HepG2 (cell line): ENCODE results near the gene FBXW2. TPM values are rescaled to one million over a fixed set of nuclear protein-coding genes. Genes with fewer than 3 reads are reported as not detected.

Experiments
- FOSL1 ChIP-seq: sonication (generic); formaldehyde crosslinking; IDR thresholded peaks from 2 replicates; pipeline ENCODE4 v1.9.0; 2021; ENCODE audit warnings: missing genetic modification reagents, borderline replicate concordance
- FOXO4 ChIP-seq: sonication (generic); formaldehyde crosslinking; conservative IDR thresholded peaks from 2 replicates; pipeline ENCODE4 v1.8.1; 2023; ENCODE audit warnings: missing genetic modification reagents
- GLMP ChIP-seq: sonication (generic); formaldehyde crosslinking; IDR thresholded peaks from 2 replicates; pipeline ENCODE4 v1.9.0; 2021; ENCODE audit warnings: missing genetic modification reagents, mild to moderate bottlenecking, borderline replicate concordance
- HDAC1 ChIP-seq: sonication (generic); formaldehyde crosslinking; IDR thresholded peaks from 2 replicates; pipeline ENCODE4 v1.5.1; 2020; ENCODE audit warnings: mild to moderate bottlenecking, missing genetic modification reagents
- HOXA5 ChIP-seq: sonication (generic); formaldehyde crosslinking; IDR thresholded peaks from 2 replicates; pipeline ENCODE4 v1.4.0; 2020; ENCODE audit warnings: missing genetic modification reagents
- IRF9 ChIP-seq: sonication (generic); formaldehyde crosslinking; IDR thresholded peaks from 2 replicates; pipeline ENCODE4 v1.8.0; 2022; ENCODE audit warnings: missing genetic modification reagents, mild to moderate bottlenecking, borderline replicate concordance
- KDM6A ChIP-seq: IDR thresholded peaks from 2 replicates; pipeline ENCODE4 v1.6.1; 2016; ENCODE audit warnings: low read depth
- KLF16 ChIP-seq, 2 experiments: sonication (generic) in 1 of 2; formaldehyde crosslinking in 1 of 2; IDR thresholded peaks; 2 replicates each; pipeline versions ENCODE4 v1.6.1 to v1.8.0; 2016 to 2023; ENCODE audit warnings: missing genetic modification reagents in 2 of 2, missing compliant biosample characterization in 1 of 2
- KMT2A ChIP-seq: sonication (generic); formaldehyde crosslinking; IDR thresholded peaks from 2 replicates; pipeline ENCODE4 v1.4.0; 2020; ENCODE audit warnings: missing genetic modification reagents
- MED1 ChIP-seq: sonication (generic); formaldehyde crosslinking; IDR thresholded peaks from 2 replicates; pipeline ENCODE4 v1.4.0; 2020; ENCODE audit warnings: missing genetic modification reagents
- MLX ChIP-seq: IDR thresholded peaks from 2 replicates; pipeline ENCODE4 v1.6.1; 2016
- PAWR ChIP-seq: sonication (generic); formaldehyde crosslinking; IDR thresholded peaks from 2 replicates; pipeline ENCODE4 v1.4.0; 2020; ENCODE audit warnings: missing genetic modification reagents, mild to moderate bottlenecking, borderline replicate concordance
- PBX3 ChIP-seq: sonication (generic); formaldehyde crosslinking; IDR thresholded peaks from 2 replicates; pipeline ENCODE4 v1.8.1; 2023; ENCODE audit warnings: missing genetic modification reagents, inconsistent platforms, borderline replicate concordance
- PHF8 ChIP-seq: sonication (generic); formaldehyde crosslinking; IDR thresholded peaks from 2 replicates; pipeline ENCODE4 v1.5.0; 2020; ENCODE audit warnings: missing genetic modification reagents
- POLR2A ChIP-seq, 2 experiments: IDR thresholded peaks; 2 replicates each; pipeline ENCODE4 v1.6.1; 2011; ENCODE audit warnings: low read depth in 2 of 2, low read length in 2 of 2, mild to moderate bottlenecking in 1 of 2, moderate library complexity in 1 of 2; ENCODE audit not compliant: insufficient read depth in 1 of 2
- SALL1 ChIP-seq: sonication (generic); formaldehyde crosslinking; IDR thresholded peaks from 2 replicates; pipeline ENCODE4 v1.8.0; 2022; ENCODE audit warnings: mild to moderate bottlenecking, missing genetic modification reagents
- TRIM24 ChIP-seq: sonication (generic); formaldehyde crosslinking; IDR thresholded peaks from 2 replicates; pipeline ENCODE4 v1.8.0; 2022; ENCODE audit warnings: mild to moderate bottlenecking, missing genetic modification reagents
- U2AF1 ChIP-seq: fragments of 200-400 bp; formaldehyde crosslinking; optimal IDR thresholded peaks from 2 replicates; pipeline ENCODE3; 2017; ENCODE audit warnings: mild to moderate bottlenecking, low read depth, low read length
- ZFX ChIP-seq: sonication (generic); formaldehyde crosslinking; IDR thresholded peaks from 2 replicates; pipeline ENCODE4 v1.4.0; 2020; ENCODE audit warnings: mild to moderate bottlenecking, low read depth, missing genetic modification reagents, moderate library complexity
- ZKSCAN1 ChIP-seq: fragments of 150-350 bp; IDR thresholded peaks from 2 replicates; pipeline ENCODE4 v1.6.1; 2014; ENCODE audit warnings: low read length
- ZKSCAN5 ChIP-seq: sonication (generic); formaldehyde crosslinking; IDR thresholded peaks from 2 replicates; pipeline ENCODE4 v1.5.1; 2020; ENCODE audit warnings: mild to moderate bottlenecking, missing genetic modification reagents
- ZNF274 ChIP-seq: sonication (generic); formaldehyde crosslinking; IDR thresholded peaks from 2 replicates; pipeline ENCODE4 v1.5.1; 2020; ENCODE audit warnings: mild to moderate bottlenecking, missing genetic modification reagents
- ZNF354B ChIP-seq: sonication (generic); formaldehyde crosslinking; IDR thresholded peaks from 2 replicates; pipeline ENCODE4 v1.8.0; 2022; ENCODE audit warnings: mild to moderate bottlenecking, missing genetic modification reagents
- ZNF749 ChIP-seq: sonication (generic); formaldehyde crosslinking; IDR thresholded peaks from 2 replicates; pipeline ENCODE4 v1.8.0; 2022; ENCODE audit warnings: mild to moderate bottlenecking, missing genetic modification reagents, moderate library complexity, borderline replicate concordance
- ZSCAN25 ChIP-seq: sonication (generic); formaldehyde crosslinking; IDR thresholded peaks from 2 replicates; pipeline ENCODE4 v1.8.0; 2022; ENCODE audit warnings: mild to moderate bottlenecking, missing genetic modification reagents
- polyA plus RNA-seq, 8 experiments: library from polyadenylated mRNA; depleted of rRNA in 3 of 8; stranded (reverse) in 7 of 8; unstranded in 1 of 8; fragments of >200 nt; fragmentation: Illumina TruSeq in 4 of 8; extraction: Trizol in 4 of 8; gene quantifications; 2 replicates each; pipeline versions ENCODE4 v1.2.1 to v1.2.3, GENCODE V29; 2011 to 2016; ENCODE audit warnings: low read depth in 4 of 8, missing spikeins in 1 of 8, mixed read lengths in 1 of 8; ENCODE audit not compliant: insufficient read depth in 1 of 8
- total RNA-seq, 5 experiments: library from RNA; depleted of rRNA; stranded (reverse); fragments of >200 nt; fragmentation: Illumina TruSeq; extraction: Trizol; gene quantifications; 2 replicates each; pipeline ENCODE4 v1.2.3, GENCODE V29; 2016; ENCODE audit warnings: low read depth in 1 of 5
- TF ChIP-seq, protein P1 (sequence below): IDR thresholded peaks from 2 replicates; pipeline ENCODE4 v1.6.1; 2016; ENCODE audit warnings: low read depth, borderline replicate concordance
- TF ChIP-seq, protein P2 (sequence below): sonication (generic); formaldehyde crosslinking; IDR thresholded peaks from 2 replicates; pipeline ENCODE4 v1.8.0; 2022; ENCODE audit warnings: mild to moderate bottlenecking, missing genetic modification reagents, moderate library complexity

Gene FBXW2
- total and polyA plus RNA-seq, 2 of the 13 experiments (the other 11 are each of a cell fraction or from before 2014, with no cell fraction given) = 35.4 to 43.1 TPM

DNA sequence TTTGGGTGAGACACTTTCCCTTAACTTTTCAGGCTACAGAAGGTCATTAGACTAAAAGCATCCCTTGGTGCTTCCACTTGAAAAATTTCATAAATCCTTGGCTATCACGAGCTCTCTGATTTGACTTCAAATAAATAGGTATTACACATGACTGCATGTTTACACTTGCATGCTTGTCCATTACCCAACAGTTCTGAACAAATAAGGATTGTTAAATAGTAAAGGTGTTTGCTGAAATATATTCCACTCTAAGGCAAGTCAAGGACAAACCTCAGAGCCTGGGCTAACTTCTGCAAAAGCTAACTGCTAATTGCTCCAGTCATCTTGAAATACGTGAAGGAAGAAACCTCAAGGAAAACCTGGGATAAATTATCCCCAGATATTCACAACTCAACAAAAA lies 14.5 kb downstream of the FBXW2 start (continued):
- TF ChIP-seq FOXO4 (CRISPR knock-in tag) (no peak), IRF9 (CRISPR knock-in tag) (no peak), ZNF274 (CRISPR knock-in tag) (no peak), ZKSCAN1 (no peak), HOXA5 (peak; percentile 46; the same call in 1 of the 2 replicates), SALL1 (peak; percentile 76), ZKSCAN5 (CRISPR knock-in tag) (no peak), ZFX (CRISPR knock-in tag) (no peak), ZNF749 (CRISPR knock-in tag) (no peak), ZSCAN25 (CRISPR knock-in tag) (no peak), MLX (CRISPR knock-in tag) (peak; percentile 55; the same call in 1 of the 2 replicates), GLMP (no peak), ZNF354B (CRISPR knock-in tag) (no peak), PBX3 (CRISPR knock-in tag) (no peak), TRIM24 (CRISPR knock-in tag) (no peak), MED1 (CRISPR knock-in tag) (peak; percentile 77), HDAC1 (CRISPR knock-in tag) (peak; percentile 46), FOSL1 (CRISPR knock-in tag) (no peak), U2AF1 (no peak), KLF16 (CRISPR knock-in tag; IDR thresholded peaks at IDR 0.05) (peak in 1 of 2 experiments; percentile 90; a peak in 2 of 4 replicates), PHF8 (no peak), KDM6A (CRISPR knock-in tag) (peak; percentile 66; the same call in 1 of the 2 replicates), POLR2A (IDR thresholded peaks at IDR 0.05; ENCODE audit: insufficient read depth in 1 of 2, low read depth in 2 of 2, low read length in 2 of 2) (no peak), KMT2A (CRISPR knock-in tag) (no peak; the same call in 1 of the 2 replicates), PAWR (CRISPR knock-in tag) (no peak)
- TF ChIP-seq, protein P1, sequence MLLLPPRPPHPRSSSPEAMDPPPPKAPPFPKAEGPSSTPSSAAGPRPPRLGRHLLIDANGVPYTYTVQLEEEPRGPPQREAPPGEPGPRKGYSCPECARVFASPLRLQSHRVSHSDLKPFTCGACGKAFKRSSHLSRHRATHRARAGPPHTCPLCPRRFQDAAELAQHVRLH (CRISPR knock-in tag) = no peak
- TF ChIP-seq, protein P2, sequence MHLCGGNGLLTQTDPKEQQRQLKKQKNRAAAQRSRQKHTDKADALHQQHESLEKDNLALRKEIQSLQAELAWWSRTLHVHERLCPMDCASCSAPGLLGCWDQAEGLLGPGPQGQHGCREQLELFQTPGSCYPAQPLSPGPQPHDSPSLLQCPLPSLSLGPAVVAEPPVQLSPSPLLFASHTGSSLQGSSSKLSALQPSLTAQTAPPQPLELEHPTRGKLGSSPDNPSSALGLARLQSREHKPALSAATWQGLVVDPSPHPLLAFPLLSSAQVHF (CRISPR knock-in tag) = no peak
